Endothelial cell of umbilical vein (primary cell): ENCODE results near the gene CAPN14. TPM values are rescaled to one million over a fixed set of nuclear protein-coding genes. Genes with fewer than 3 reads are reported as not detected.

Source experiments
- BruUV-seq: library from RNA; stranded (reverse); fragments of 400-500 nt; replicated peaks from 2 replicates; lab custom pipeline; 2021; lab: Mats Ljungman, UMichigan
- CTCF ChIA-PET: fragments of 300-600, 350-600 bp; sonication (Branson Sonifier 250); formaldehyde crosslinking; loops from one replicate; lab custom pipeline; 2021; ENCODE audit warnings: antibody characterized with exemption, inconsistent platforms; lab: Charles Lee
- POLR2A ChIA-PET: fragments of 300-600, 350-600 bp; sonication (Branson Sonifier 250); formaldehyde crosslinking; loops from one replicate; lab custom pipeline; 2021; ENCODE audit warnings: antibody characterized with exemption, inconsistent platforms; lab: Charles Lee
- DNase-seq: peaks from one replicate; pipeline ENCODE4 v3.0.0-alpha.2; 2011; ENCODE audit warnings: low read depth, low spot score
- FAIRE-seq: peaks from 2 replicates; lab custom pipeline; 2011; peaks lifted over from hg19 to GRCh38; lab: Jason Lieb, UNC
- H2AFZ ChIP-seq: 2 replicates; pipeline ENCODE4 v1.6.0; 2012; ENCODE audit warnings: low read depth, low read length, control low read depth, inconsistent platforms
- H3K27ac ChIP-seq: 2 replicates; pipeline ENCODE4 v1.5.1; 2011; ENCODE audit warnings: low read depth, mild to moderate bottlenecking, control low read depth, low read length, moderate library complexity; ENCODE audit not compliant: insufficient read depth
- H3K27me3 ChIP-seq, 2 experiments: 2 replicates each; pipeline versions ENCODE4 v1.6.0 to v1.6.1; 2011; ENCODE audit warnings: low read length in 2 of 2, mixed read lengths in 1 of 2; ENCODE audit not compliant: control insufficient read depth in 2 of 2, insufficient read depth in 2 of 2
- H3K36me3 ChIP-seq, 2 experiments: 2 replicates in 1 of 2; 3 replicates in 1 of 2; pipeline ENCODE4 v1.5.1; 2011; ENCODE audit warnings: low read length in 2 of 2, mild to moderate bottlenecking in 1 of 2, moderate library complexity in 1 of 2; ENCODE audit not compliant: control insufficient read depth in 2 of 2, insufficient read depth in 2 of 2; ENCODE audit errors: extremely low read depth in 1 of 2
- H3K4me1 ChIP-seq: 3 replicates; pipeline ENCODE4 v1.5.1; 2011; ENCODE audit warnings: mild to moderate bottlenecking, low read length; ENCODE audit not compliant: control insufficient read depth, insufficient read depth; ENCODE audit errors: extremely low read depth
- H3K4me2 ChIP-seq: 2 replicates; pipeline ENCODE4 v1.6.1; 2011; ENCODE audit warnings: low read length, control low read depth, mixed read lengths; ENCODE audit not compliant: insufficient read depth
- H3K4me3 ChIP-seq, 3 experiments: fragments of 200-600 bp in 1 of 3; sonication (generic), shearing (Covaris generic) in 1 of 3; replicated peaks in 1 of 3; 2 replicates each; pipeline ENCODE4 v1.5.1; 2011 to 2016; ENCODE audit warnings: control low read depth in 3 of 3, low read length in 3 of 3, mild to moderate bottlenecking in 2 of 3, inconsistent platforms in 1 of 3, low read depth in 1 of 3, moderate library complexity in 1 of 3; ENCODE audit not compliant: insufficient read depth in 1 of 3
- H3K79me2 ChIP-seq: 2 replicates; pipeline ENCODE4 v1.6.0; 2012; ENCODE audit warnings: low read length, inconsistent platforms; ENCODE audit not compliant: control insufficient read depth, insufficient read depth
- H3K9ac ChIP-seq: replicated peaks from 2 replicates; pipeline ENCODE3; 2011; ENCODE audit warnings: low read length, control low read depth; ENCODE audit not compliant: insufficient read depth; ENCODE audit errors: extremely low read depth
- H3K9me1 ChIP-seq: replicated peaks from 3 replicates; pipeline ENCODE4 v1.6.0; 2011; ENCODE audit warnings: mild to moderate bottlenecking, low read length; ENCODE audit not compliant: control insufficient read depth, insufficient read depth; ENCODE audit errors: extremely low read depth
- H3K9me3 ChIP-seq: replicated peaks from 2 replicates; pipeline ENCODE4 v1.5.1; 2012; ENCODE audit warnings: low read length, inconsistent platforms; ENCODE audit not compliant: control insufficient read depth, insufficient read depth
- H4K20me1 ChIP-seq: replicated peaks from 2 replicates; pipeline ENCODE3; 2011; ENCODE audit warnings: mild to moderate bottlenecking, low read length; ENCODE audit not compliant: control insufficient read depth, insufficient read depth; ENCODE audit errors: extremely low read depth
- CTCF ChIP-seq, 2 donors: IDR thresholded peaks; 1 replicate in 1 of 2; 2 replicates in 1 of 2; pipeline ENCODE4 v1.5.1; 2011; ENCODE audit warnings: low read length in 2 of 2, mild to moderate bottlenecking in 2 of 2, moderate library complexity in 2 of 2, control low read depth in 1 of 2, inconsistent platforms in 1 of 2, low read depth in 1 of 2; ENCODE audit not compliant: insufficient read depth in 1 of 2; ENCODE audit errors: extremely low read depth in 1 of 2
- EZH2 ChIP-seq: IDR thresholded peaks from 2 replicates; pipeline ENCODE4 v1.6.1; 2012; ENCODE audit warnings: borderline replicate concordance, low read depth, mild to moderate bottlenecking, moderate library complexity, low read length, inconsistent platforms; ENCODE audit not compliant: severe bottlenecking
- FOS ChIP-seq: IDR thresholded peaks from 2 replicates; pipeline ENCODE4 v1.6.1; 2011; ENCODE audit warnings: mild to moderate bottlenecking, low read length, moderate library complexity, borderline replicate concordance; ENCODE audit not compliant: insufficient read depth
- GATA2 ChIP-seq: IDR thresholded peaks from 2 replicates; pipeline ENCODE4 v1.7.0; 2011; ENCODE audit warnings: low read depth, mild to moderate bottlenecking, moderate library complexity, mixed read lengths, low read length; ENCODE audit not compliant: insufficient read length, insufficient read depth
- JUN ChIP-seq: IDR thresholded peaks from 2 replicates; pipeline ENCODE4 v1.6.1; 2011; ENCODE audit warnings: borderline replicate concordance, low read depth; ENCODE audit not compliant: insufficient read length, insufficient read depth
- MAX ChIP-seq: IDR thresholded peaks from 2 replicates; pipeline ENCODE4 v1.6.1; 2011; ENCODE audit not compliant: insufficient read depth, insufficient read length
- MYC ChIP-seq: IDR thresholded peaks from one replicate; pipeline ENCODE4 v1.6.1; 2011; ENCODE audit warnings: mild to moderate bottlenecking, low read depth, low read length
- POLR2A ChIP-seq: IDR thresholded peaks from 2 replicates; pipeline ENCODE4 v1.6.1; 2012; ENCODE audit warnings: low read depth, mild to moderate bottlenecking, control low read depth, low read length
- POLR2AphosphoS5 ChIP-seq: IDR thresholded peaks from 2 replicates; pipeline ENCODE4 v1.6.1; 2012; ENCODE audit warnings: low read depth, mild to moderate bottlenecking, control low read depth, low read length, moderate library complexity; ENCODE audit not compliant: insufficient read depth
- dilution Hi-C: fragments of 300-500 bp; cut with MboI; formaldehyde crosslinking; loops from one replicate; pipeline ENCODE4 v1.15.0; 2019; ENCODE audit warnings: low sequenced_read_pairs; ENCODE audit not compliant: extremely low pct_ligation_motif_present
- intact Hi-C: fragments of 100-400 bp; cut with micrococcal nuclease; formaldehyde crosslinking; loops from one replicate; pipeline ENCODE4 v1.10.0; 2022
- polyA plus RNA-seq, 4 experiments: library from polyadenylated mRNA; depleted of rRNA in 3 of 4; stranded (reverse) in 3 of 4; unstranded in 1 of 4; fragments of >200 nt; gene quantifications; 2 replicates each; pipeline versions ENCODE4 v1.2.1 to v1.2.3, GENCODE V29; 2011 to 2012; ENCODE audit warnings: missing spikeins in 1 of 4
- total RNA-seq: library from RNA; stranded (reverse); gene quantifications from 2 replicates; pipeline ENCODE4 v1.2.3, GENCODE V29; 2021

CAPN14 gene
- total and polyA plus RNA-seq, 2 donors (not counting 3 experiments of a cell fraction or from before 2014, with no cell fraction given), result 0.01 to 0.15 TPM

- H3K36me3 ChIP-seq, result no peaks in the 10 kb centered on the region
- no peaks in the 10 kb centered on the region for H3K4me1 ChIP-seq
- dilution Hi-C loops (no loop called here), intact Hi-C loops (no loop called here)
- no TSS peak for BruUV-seq
- DNase-seq (no peak), FAIRE-seq (no peak)
- H3K9ac ChIP-seq, result no peak overlapping the region
- H2AFZ ChIP-seq, result no peak overlapping the region
- CTCF ChIA-PET, result interaction anchor here (1.0 kb wide), 1 partner anchor 84 kb away, joined by 3 read pairs; no protein-coding TSS in a partner anchor
- H3K4me3 ChIP-seq, result no peak overlapping the region
- POLR2A ChIA-PET, result no interaction called here
- no peaks in the 10 kb centered on the region for H3K9me3 ChIP-seq
- no peaks in the 10 kb centered on the region for H3K9me1 ChIP-seq
- no peak overlapping the region for H3K4me2 ChIP-seq
- H3K27me3 ChIP-seq, result no peaks in the 10 kb centered on the region
- H3K27ac ChIP-seq, result no peak overlapping the region
- no peaks in the 10 kb centered on the region for H3K79me2 ChIP-seq
- no peaks in the 10 kb centered on the region for H4K20me1 ChIP-seq
- TF ChIP-seq MAX, result no peak
Measured at GRCh38 chr2:31249009-31249690, 31.8 kb upstream of the CAPN14 start.

- Histone ChIP-seq H2AFZ (no peak overlapping the region), H3K4me2 (no peak overlapping the region), H3K9me1 (no peaks in the 10 kb centered on the region), H3K9ac (no peak overlapping the region), H3K4me3 (no peak overlapping the region), H3K27ac (no peak overlapping the region), H3K4me1 (no peaks in the 10 kb centered on the region), H3K27me3 (no peaks in the 10 kb centered on the region), H4K20me1 (no peaks in the 10 kb centered on the region), H3K79me2 (no peaks in the 10 kb centered on the region), H3K36me3 (no peaks in the 10 kb centered on the region), H3K9me3 (no peaks in the 10 kb centered on the region)
- FAIRE-seq, result no peak
- no TSS peak for BruUV-seq
- ChIA-PET CTCF (no interaction called here), POLR2A (no interaction called here)
- dilution Hi-C loops (no loop called here), intact Hi-C loops (no loop called here)
- no peak for DNase-seq
- TF ChIP-seq JUN (no peak), CTCF (IDR thresholded peaks at IDR 0.05; ENCODE audit: extremely low read depth in 1 of 2, insufficient read depth in 1 of 2, low read depth in 1 of 2, low read length in 2 of 2) (no peak), MAX (no peak), GATA2 (no peak), POLR2A (no peak), MYC (no peak), POLR2AphosphoS5 (no peak), FOS (no peak), EZH2 (no peak)
Measured at GRCh38 chr2:31248139-31248538, 30.8 kb upstream of the CAPN14 start.
